Endometrial microvascular endothelial cells (primary cell): ENCODE measurements around the gene PCDHB8. TPM values are rescaled to one million over a fixed set of nuclear protein-coding genes. Genes with fewer than 3 reads are reported as not detected.
"Not testable (repeated sequence)": the region's sequence is repeated elsewhere in the genome, so short reads cannot be mapped to it uniquely, and the experiment has no call there.

ENCODE experiments used
- in situ Hi-C: cut with HindIII; loops from 2 replicates; pipeline ENCODE4 v1.10.0; 2017; ENCODE audit warnings: low sequenced_read_pairs, low pct_unique_long_range_greater_than_20kb; ENCODE audit errors: inconsistent ontology term
- total RNA-seq: library from RNA; depleted of rRNA; stranded (reverse); fragments of >200 nt; gene quantifications from one replicate; pipeline ENCODE4 v1.2.3, GENCODE V29; 2015; ENCODE audit errors: inconsistent ontology term

PCDHB8 gene
- total RNA-seq, 1 donor from 2014 or later = not detected

DNA sequence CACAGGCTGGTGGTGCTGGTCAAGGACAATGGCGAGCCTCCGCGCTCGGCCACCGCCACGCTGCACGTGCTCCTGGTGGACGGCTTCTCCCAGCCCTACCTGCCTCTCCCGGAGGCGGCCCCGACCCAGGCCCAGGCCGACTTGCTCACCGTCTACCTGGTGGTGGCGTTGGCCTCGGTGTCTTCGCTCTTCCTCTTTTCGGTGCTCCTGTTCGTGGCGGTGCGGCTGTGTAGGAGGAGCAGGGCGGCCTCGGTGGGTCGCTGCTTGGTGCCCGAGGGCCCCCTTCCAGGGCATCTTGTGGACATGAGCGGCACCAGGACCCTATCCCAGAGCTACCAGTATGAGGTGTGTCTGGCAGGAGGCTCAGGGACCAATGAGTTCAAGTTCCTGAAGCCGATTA lies 38.4 kb downstream of the PCDHB8 start:
- in situ Hi-C loops = not testable (repeated sequence)

- in situ Hi-C loops = no loop called here
Observed at GRCh38 chr5:141223112-141223783, 45.7 kb downstream of the PCDHB8 start, which contains the start of gene PCDHB14. Gene PCDHB14 (plus strand): TSS chr5:141223343. CDS start chr5:141223506, 163 bp downstream.

GRCh38 chr5:141224844-141225243 lies 47.3 kb downstream of the PCDHB8 start:
- in situ Hi-C loops = not testable (repeated sequence)

- in situ Hi-C loops = not testable (repeated sequence)
Observed at GRCh38 chr5:141225421-141225820, 47.8 kb downstream of the PCDHB8 start.

Other genes with a start within 250 kb of the PCDHB8 start
- gene PCDHAC2, start 211.3 kb upstream of the PCDHB8 start, total RNA-seq = not detected
- gene PCDHB1, start 126.4 kb upstream of the PCDHB8 start, total RNA-seq = not detected
- gene PCDHB2, start 83.2 kb upstream of the PCDHB8 start, total RNA-seq = 0.28 TPM
- gene PCDHB3, start 77.3 kb upstream of the PCDHB8 start, total RNA-seq = 0.19 TPM
- 0.09 TPM for gene PCDHB4, start 56.0 kb upstream of the PCDHB8 start, total RNA-seq
- 1.4 TPM for gene PCDHB5, start 42.6 kb upstream of the PCDHB8 start, total RNA-seq
- gene PCDHB6, start 27.7 kb upstream of the PCDHB8 start, total RNA-seq = 0.28 TPM
- 1.2 TPM for gene PCDHB7, start 5.1 kb upstream of the PCDHB8 start, total RNA-seq
- 0.28 TPM for gene PCDHB16, start 4.6 kb downstream of the PCDHB8 start, total RNA-seq
- gene PCDHB9, start 9.4 kb downstream of the PCDHB8 start, total RNA-seq = not detected
- 0.19 TPM for gene PCDHB10, start 14.6 kb downstream of the PCDHB8 start, total RNA-seq
- 0.19 TPM for gene PCDHB11, start 21.8 kb downstream of the PCDHB8 start, total RNA-seq
- not detected for gene PCDHB12, start 30.9 kb downstream of the PCDHB8 start, total RNA-seq
- 0.65 TPM for gene PCDHB13, start 36.1 kb downstream of the PCDHB8 start, total RNA-seq
- gene PCDHB14, start 45.6 kb downstream of the PCDHB8 start, total RNA-seq = 0.37 TPM
- gene PCDHB15, start 67.6 kb downstream of the PCDHB8 start, total RNA-seq = not detected
- 0.09 TPM for gene SLC25A2, start 126.3 kb downstream of the PCDHB8 start, total RNA-seq
- gene TAF7, start 143.0 kb downstream of the PCDHB8 start, total RNA-seq = 45.0 TPM
- gene PCDHGA1, start 152.7 kb downstream of the PCDHB8 start, total RNA-seq = 0.09 TPM
- 0.84 TPM for gene PCDHGA2, start 161.0 kb downstream of the PCDHB8 start, total RNA-seq
- 1.3 TPM for gene PCDHGA3, start 166.0 kb downstream of the PCDHB8 start, total RNA-seq
- 0.74 TPM for gene PCDHGB1, start 172.3 kb downstream of the PCDHB8 start, total RNA-seq
- 3.2 TPM for gene PCDHGA4, start 177.2 kb downstream of the PCDHB8 start, total RNA-seq
- gene PCDHGB2, start 182.2 kb downstream of the PCDHB8 start, total RNA-seq = 2.0 TPM
- 0.46 TPM for gene PCDHGA5, start 186.4 kb downstream of the PCDHB8 start, total RNA-seq
- 0.65 TPM for gene PCDHGB3, start 192.5 kb downstream of the PCDHB8 start, total RNA-seq
- gene PCDHGA6, start 196.1 kb downstream of the PCDHB8 start, total RNA-seq = 1.2 TPM
- gene PCDHGA7, start 205.0 kb downstream of the PCDHB8 start, total RNA-seq = 1.0 TPM
- 2.4 TPM for gene PCDHGB4, start 209.9 kb downstream of the PCDHB8 start, total RNA-seq
- gene PCDHGA8, start 214.8 kb downstream of the PCDHB8 start, total RNA-seq = under 0.01 TPM
- 3.7 TPM for gene PCDHGB5, start 220.2 kb downstream of the PCDHB8 start, total RNA-seq
- 0.19 TPM for gene PCDHGA9, start 225.0 kb downstream of the PCDHB8 start, total RNA-seq
- 1.0 TPM for gene PCDHGB6, start 230.2 kb downstream of the PCDHB8 start, total RNA-seq
- gene PCDHGA10, start 235.2 kb downstream of the PCDHB8 start, total RNA-seq = 1.1 TPM
- gene PCDHGB7, start 239.9 kb downstream of the PCDHB8 start, total RNA-seq = 1.2 TPM
- 4.5 TPM for gene PCDHGA11, start 243.3 kb downstream of the PCDHB8 start, total RNA-seq